Fibroblast of pulmonary artery (primary cell): ENCODE measurements around the gene ZNF75A.

Experiments used
- DNase-seq: peaks from one replicate; pipeline ENCODE4 v3.0.0-alpha.2; 2010; ENCODE audit warnings: low read depth
- H3K4me3 ChIP-seq: replicated peaks from 2 replicates; pipeline ENCODE4 v1.5.1; 2011; ENCODE audit warnings: low read depth, mild to moderate bottlenecking, control low read depth, low read length, moderate library complexity
- TF ChIP-seq, protein P1 (sequence below): IDR thresholded peaks from 2 replicates; pipeline ENCODE4 v1.5.1; 2011; ENCODE audit warnings: mild to moderate bottlenecking, control low read depth, low read length, inconsistent platforms; ENCODE audit errors: missing control alignments

ZNF75A gene

DNA sequence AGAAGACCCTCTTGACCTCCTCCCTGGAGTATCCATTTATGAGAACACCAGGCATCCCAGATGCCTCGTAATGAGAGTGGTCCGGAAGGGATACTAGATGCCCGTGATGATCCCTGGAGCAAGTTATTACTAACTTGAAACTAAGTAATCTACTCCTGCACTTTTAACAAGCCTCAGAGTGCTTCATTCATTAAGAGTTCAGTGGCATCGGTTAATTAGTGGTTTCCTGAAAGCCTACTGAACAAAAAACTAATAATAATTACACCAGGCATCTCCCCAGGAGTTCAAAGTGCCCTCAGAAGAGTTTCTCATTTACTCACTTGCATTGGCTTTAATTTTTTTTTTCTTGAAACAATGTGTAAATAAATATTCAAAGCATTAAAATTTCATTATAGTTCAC, 22.2 kb downstream of the ZNF75A start:
- DNase-seq: no peak
- no peak overlapping the region for H3K4me3 ChIP-seq
- TF ChIP-seq, protein P1, sequence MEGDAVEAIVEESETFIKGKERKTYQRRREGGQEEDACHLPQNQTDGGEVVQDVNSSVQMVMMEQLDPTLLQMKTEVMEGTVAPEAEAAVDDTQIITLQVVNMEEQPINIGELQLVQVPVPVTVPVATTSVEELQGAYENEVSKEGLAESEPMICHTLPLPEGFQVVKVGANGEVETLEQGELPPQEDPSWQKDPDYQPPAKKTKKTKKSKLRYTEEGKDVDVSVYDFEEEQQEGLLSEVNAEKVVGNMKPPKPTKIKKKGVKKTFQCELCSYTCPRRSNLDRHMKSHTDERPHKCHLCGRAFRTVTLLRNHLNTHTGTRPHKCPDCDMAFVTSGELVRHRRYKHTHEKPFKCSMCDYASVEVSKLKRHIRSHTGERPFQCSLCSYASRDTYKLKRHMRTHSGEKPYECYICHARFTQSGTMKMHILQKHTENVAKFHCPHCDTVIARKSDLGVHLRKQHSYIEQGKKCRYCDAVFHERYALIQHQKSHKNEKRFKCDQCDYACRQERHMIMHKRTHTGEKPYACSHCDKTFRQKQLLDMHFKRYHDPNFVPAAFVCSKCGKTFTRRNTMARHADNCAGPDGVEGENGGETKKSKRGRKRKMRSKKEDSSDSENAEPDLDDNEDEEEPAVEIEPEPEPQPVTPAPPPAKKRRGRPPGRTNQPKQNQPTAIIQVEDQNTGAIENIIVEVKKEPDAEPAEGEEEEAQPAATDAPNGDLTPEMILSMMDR: no peak

DNA sequence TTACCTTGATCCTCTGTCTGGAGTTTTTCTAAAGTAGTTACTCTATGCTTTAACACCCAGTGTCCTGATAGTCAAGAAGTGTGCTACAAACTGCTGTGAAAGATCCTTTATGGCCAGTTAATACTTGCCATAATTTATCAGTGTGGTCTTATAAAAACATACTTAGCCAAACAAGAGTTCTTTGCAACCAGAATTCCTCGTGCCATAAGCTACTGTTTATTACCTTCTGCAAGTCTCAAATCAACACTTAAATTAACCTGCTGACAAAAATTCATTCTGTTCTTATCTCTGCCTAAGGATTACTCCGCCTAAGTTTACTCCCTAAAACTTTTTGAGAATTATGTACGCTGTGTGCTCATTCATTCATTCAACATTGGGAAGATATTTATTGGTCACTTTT, 22.8 kb downstream of the ZNF75A start:
- no peak overlapping the region for H3K4me3 ChIP-seq
- TF ChIP-seq, protein P1: no peak
- no peak for DNase-seq

DNA sequence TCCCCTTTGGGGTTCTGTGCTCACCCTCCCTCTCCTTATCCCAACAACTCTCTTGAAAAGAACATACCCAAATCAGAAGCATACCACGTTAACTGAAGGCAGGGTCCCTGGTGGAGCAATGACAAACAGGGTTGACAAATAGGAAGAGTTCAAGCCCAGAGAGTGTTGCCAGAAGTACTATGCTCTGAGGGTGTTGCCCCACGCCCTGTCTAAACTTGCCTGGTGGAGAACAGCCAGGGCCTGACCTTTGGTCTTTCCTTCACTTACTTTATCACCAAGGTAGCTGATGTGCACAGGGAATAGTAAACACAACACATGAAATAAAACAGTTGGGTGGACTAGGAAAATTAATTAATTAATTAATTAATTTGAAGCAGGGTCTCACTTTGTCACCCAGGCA, 23.3 kb downstream of the ZNF75A start:
- no peak for DNase-seq
- H3K4me3 ChIP-seq: no peak overlapping the region
- TF ChIP-seq, protein P1: no peak

DNA sequence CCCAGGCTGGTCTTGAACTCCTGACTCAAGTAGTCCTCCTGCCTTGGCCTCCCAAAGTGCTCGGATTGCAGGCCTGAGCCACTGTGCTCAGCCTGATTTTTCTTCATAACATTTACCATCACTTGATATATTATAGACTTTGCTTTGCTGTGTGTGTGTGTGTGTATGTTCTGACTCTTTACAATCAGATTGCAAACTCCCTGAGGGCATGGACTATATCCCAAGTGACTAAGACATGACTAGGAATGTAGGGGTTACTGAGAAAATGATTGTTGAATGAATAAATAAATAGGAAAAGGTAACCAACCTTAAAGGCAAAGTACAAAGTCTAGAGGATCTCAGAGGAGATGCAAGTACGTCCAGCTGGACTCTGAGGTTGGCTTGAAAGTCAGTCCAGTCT, 40.7 kb downstream of the ZNF75A start:
- TF ChIP-seq, protein P1: no peak
- DNase-seq: no peak
- H3K4me3 ChIP-seq: no peak overlapping the region

DNA sequence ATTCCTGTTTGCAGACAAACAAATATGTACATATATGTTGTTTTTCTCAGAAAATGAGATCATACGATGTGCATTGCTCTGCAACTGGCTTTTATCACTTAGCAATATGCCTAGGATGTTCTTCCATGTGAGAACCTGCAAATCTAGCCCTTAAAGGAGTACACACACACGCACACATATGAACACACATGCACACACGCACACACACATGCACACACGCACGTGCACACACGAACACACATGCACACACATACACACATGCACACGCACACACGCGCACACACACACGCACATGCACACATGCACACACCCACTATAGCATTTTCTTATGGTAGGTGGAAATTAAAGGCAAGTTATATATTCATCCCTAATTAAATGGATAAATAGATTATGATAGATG, 42.3 kb downstream of the ZNF75A start:
- no peak overlapping the region for H3K4me3 ChIP-seq
- TF ChIP-seq, protein P1: no peak
- DNase-seq: no peak

DNA sequence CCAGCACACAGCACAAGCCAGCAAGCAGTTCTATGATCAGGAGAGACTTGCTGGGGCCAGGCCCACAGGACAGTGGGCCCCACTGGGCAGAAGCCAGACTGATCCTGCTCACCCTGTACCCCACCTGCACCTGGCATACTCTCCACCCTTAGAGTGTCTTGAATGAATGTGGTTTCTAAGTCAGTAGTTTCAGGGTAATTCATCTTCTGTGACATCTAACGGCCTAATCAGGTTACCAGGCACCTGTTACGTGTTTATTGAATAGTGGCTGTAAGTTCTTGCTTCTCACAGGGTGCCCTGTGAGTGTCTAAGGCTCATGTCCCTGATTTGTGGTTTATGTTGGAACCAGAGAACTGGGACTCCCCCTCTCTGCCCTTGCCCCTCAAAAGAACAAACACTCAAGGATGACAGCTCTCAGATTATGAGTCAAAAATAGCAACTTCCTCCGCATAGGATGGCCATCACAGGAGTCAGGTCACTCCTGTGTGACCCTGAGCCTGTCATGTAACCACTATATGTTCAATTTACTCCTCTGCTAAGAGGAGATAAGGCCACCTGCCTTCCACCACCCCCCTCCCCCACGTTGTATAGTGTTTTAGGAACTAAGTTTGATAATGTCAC, 43.4 kb downstream of the ZNF75A start:
- no peak overlapping the region for H3K4me3 ChIP-seq
- DNase-seq: no peak
- TF ChIP-seq, protein P1: no peak

DNA sequence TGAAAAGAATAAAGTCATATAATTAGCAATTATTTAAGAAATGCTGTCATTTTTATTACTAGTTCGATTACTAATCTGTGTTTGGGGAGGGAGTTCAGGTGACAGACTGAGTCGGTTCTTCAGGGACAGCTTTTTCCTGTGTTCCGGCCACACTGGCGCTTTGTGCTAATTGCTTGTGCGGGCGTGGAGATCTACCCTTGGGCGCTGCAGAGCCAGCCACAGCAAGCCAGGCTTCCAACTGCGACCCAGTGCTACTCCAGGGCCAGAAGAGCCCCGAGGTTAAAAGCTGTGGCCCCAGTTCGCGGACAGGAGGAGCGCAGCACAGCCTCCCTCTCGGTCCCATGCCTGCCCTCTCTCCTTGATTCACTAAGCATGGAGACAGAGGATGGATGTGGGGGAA, 43.9 kb downstream of the ZNF75A start:
- TF ChIP-seq, protein P1: no peak
- H3K4me3 ChIP-seq: no peak overlapping the region
- DNase-seq: no peak
